Natural killer cell (primary cell): ENCODE results near the gene TBRG1. TPM values are rescaled to one million over a fixed set of nuclear protein-coding genes. Genes with fewer than 3 reads are reported as not detected.

Experiments
- ATAC-seq, 3 donors: fragments of 150-1000 bp in 2 of 3; fragments of 200-7000 bp in 1 of 3; cut with Tn5 transposase; 1 replicate in 1 of 3; 2 replicates in 2 of 3; pipeline ENCODE4 v1.10.0; 2021; ENCODE audit warnings: mild to moderate bottlenecking in 2 of 3, moderate library complexity in 2 of 3
- DNase-seq, 2 donors: peaks; one replicate each; pipeline versions ENCODE4 v3.0.0 to v3.0.0-alpha.2; 2013 to 2021; ENCODE audit warnings: mixed read lengths in 1 of 2
- H3K27ac ChIP-seq: one replicate; pipeline ENCODE4 v1.5.1; 2013; ENCODE audit warnings: mild to moderate bottlenecking, low read length
- H3K27me3 ChIP-seq: one replicate; pipeline ENCODE4 v1.6.1; 2013; ENCODE audit warnings: low read length; ENCODE audit not compliant: control insufficient read depth, insufficient read depth
- H3K36me3 ChIP-seq: one replicate; pipeline ENCODE4 v1.6.1; 2013; ENCODE audit warnings: low read length; ENCODE audit not compliant: control insufficient read depth, insufficient read depth
- H3K4me1 ChIP-seq: one replicate; pipeline ENCODE4 v1.6.1; 2013; ENCODE audit warnings: low read length; ENCODE audit not compliant: control insufficient read depth, insufficient read depth
- H3K4me3 ChIP-seq: one replicate; pipeline ENCODE4 v1.5.1; 2013; ENCODE audit warnings: low read length
- H3K9me3 ChIP-seq: one replicate; pipeline ENCODE4 v1.6.1; 2013; ENCODE audit warnings: low read length; ENCODE audit not compliant: control insufficient read depth, insufficient read depth
- H3K27ac Mint-ChIP-seq, 2 donors: one replicate each; pipeline ENCODE4 v1.8.0; 2022; ENCODE audit warnings: mild to moderate bottlenecking in 2 of 2, mixed read lengths in 2 of 2, moderate library complexity in 1 of 2
- H3K27me3 Mint-ChIP-seq, 2 donors: one replicate each; pipeline ENCODE4 v1.8.0; 2022; ENCODE audit warnings: low read depth in 2 of 2, mixed read lengths in 2 of 2
- H3K36me3 Mint-ChIP-seq: one replicate; pipeline ENCODE4 v1.8.0; 2022; ENCODE audit warnings: mixed read lengths
- H3K4me1 Mint-ChIP-seq, 2 donors: one replicate each; pipeline ENCODE4 v1.8.0; 2022; ENCODE audit warnings: mixed read lengths in 2 of 2
- H3K4me3 Mint-ChIP-seq: one replicate; pipeline ENCODE4 v1.8.0; 2022; ENCODE audit warnings: mild to moderate bottlenecking, moderate library complexity, mixed read lengths
- H3K9me3 Mint-ChIP-seq, 2 donors: one replicate each; pipeline ENCODE4 v1.8.0; 2022; ENCODE audit warnings: mixed read lengths in 2 of 2
- WGBS: methylation state at CpG from one replicate; pipeline ENCODE4 v1.1.7; 2013; ENCODE audit warnings: missing lambda C conversion rate; ENCODE audit not compliant: insufficient coverage; 5-methylcytosine and 5-hydroxymethylcytosine counted together
- intact Hi-C: fragments of 100-400 bp; cut with micrococcal nuclease; formaldehyde crosslinking; loops from one replicate; pipeline ENCODE4 v1.14.2; 2022
- total RNA-seq, 4 donors: library from RNA; stranded (reverse); fragments of 120-200 nt in 1 of 4; gene quantifications; one replicate each; pipeline versions ENCODE4 v1.2.3 to v1.2.4, GENCODE V29; 2013 to 2022
- TF ChIP-seq, protein P1 (sequence below): fragments of 200-600 bp; IDR thresholded peaks from one replicate; pipeline ENCODE4 v1.8.0; 2022; ENCODE audit warnings: antibody characterized with exemption

TBRG1 gene
- total RNA-seq, 3 donors from 2014 or later (not counting 1 experiment from before 2014, with no cell fraction given) = 62.9 to 68.6 (median 68.3) TPM

DNA sequence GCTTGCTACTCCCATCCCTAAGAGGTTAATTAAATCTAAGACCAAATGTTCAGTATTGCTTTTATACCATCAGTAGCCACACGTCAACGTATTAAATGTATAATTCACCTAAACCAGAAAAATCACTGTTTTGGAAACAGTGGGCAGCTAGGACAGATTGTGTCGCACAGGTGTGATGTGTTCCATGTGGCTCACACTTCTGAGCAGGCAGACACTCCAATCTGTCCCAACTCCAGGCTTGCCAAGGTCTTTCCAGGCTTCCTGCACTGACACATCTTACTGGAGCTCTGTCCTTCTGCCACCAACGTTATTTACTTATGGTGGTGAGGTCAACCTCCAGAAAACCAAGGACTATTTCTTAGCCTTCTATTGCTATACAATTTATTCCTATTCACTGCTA is 39.4 kb downstream of the TBRG1 start:
- no peak overlapping the region for H3K4me3 ChIP-seq
- DNase-seq (no peak), ATAC-seq (no peak)
- H3K27ac ChIP-seq = no peak overlapping the region
- H3K27me3 ChIP-seq = no peaks in the 10 kb centered on the region
- intact Hi-C loops = no loop called here
- no peak overlapping the region for H3K4me3 Mint-ChIP-seq
- WGBS = 92% methylated on average over 4 of the region's 4 CpGs
- no peaks in the 10 kb centered on the region for H3K36me3 Mint-ChIP-seq
- no peaks in the 10 kb centered on the region for H3K36me3 ChIP-seq
- TF ChIP-seq, protein P1, sequence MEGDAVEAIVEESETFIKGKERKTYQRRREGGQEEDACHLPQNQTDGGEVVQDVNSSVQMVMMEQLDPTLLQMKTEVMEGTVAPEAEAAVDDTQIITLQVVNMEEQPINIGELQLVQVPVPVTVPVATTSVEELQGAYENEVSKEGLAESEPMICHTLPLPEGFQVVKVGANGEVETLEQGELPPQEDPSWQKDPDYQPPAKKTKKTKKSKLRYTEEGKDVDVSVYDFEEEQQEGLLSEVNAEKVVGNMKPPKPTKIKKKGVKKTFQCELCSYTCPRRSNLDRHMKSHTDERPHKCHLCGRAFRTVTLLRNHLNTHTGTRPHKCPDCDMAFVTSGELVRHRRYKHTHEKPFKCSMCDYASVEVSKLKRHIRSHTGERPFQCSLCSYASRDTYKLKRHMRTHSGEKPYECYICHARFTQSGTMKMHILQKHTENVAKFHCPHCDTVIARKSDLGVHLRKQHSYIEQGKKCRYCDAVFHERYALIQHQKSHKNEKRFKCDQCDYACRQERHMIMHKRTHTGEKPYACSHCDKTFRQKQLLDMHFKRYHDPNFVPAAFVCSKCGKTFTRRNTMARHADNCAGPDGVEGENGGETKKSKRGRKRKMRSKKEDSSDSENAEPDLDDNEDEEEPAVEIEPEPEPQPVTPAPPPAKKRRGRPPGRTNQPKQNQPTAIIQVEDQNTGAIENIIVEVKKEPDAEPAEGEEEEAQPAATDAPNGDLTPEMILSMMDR = no peak
- H3K9me3 ChIP-seq = no peaks in the 10 kb centered on the region
- H3K27ac Mint-ChIP-seq = no peak overlapping the region
- H3K27me3 Mint-ChIP-seq = peaks cover 0 to 7% of the 10 kb centered on the region in 2 donors
- no peaks in the 10 kb centered on the region for H3K4me1 Mint-ChIP-seq
- no peaks in the 10 kb centered on the region for H3K4me1 ChIP-seq
- no peaks in the 10 kb centered on the region for H3K9me3 Mint-ChIP-seq

- Histone ChIP-seq H3K36me3 (no peaks in the 10 kb centered on the region), H3K9me3 (no peaks in the 10 kb centered on the region), H3K27me3 (no peaks in the 10 kb centered on the region), H3K4me1 (no peaks in the 10 kb centered on the region), H3K27ac (no peak overlapping the region), H3K4me3 (no peak overlapping the region)
- no peaks in the 10 kb centered on the region for H3K9me3 Mint-ChIP-seq
- TF ChIP-seq, protein P1 = no peak
- H3K27ac Mint-ChIP-seq = no peak overlapping the region
- intact Hi-C loops = no loop called here
- DNase-seq (no peak), ATAC-seq (no peak)
- WGBS = 93% methylated on average over 2 of the region's 2 CpGs
- H3K36me3 Mint-ChIP-seq = no peaks in the 10 kb centered on the region
- H3K27me3 Mint-ChIP-seq = peaks cover 0 to 7% of the 10 kb centered on the region in 2 donors
- H3K4me1 Mint-ChIP-seq = no peaks in the 10 kb centered on the region
- no peak overlapping the region for H3K4me3 Mint-ChIP-seq
Observed at GRCh38 chr11:124663861-124664260, 41.2 kb downstream of the TBRG1 start.

GRCh38 chr11:124667601-124668000 is 44.9 kb downstream of the TBRG1 start:
- intact Hi-C loops = no loop called here
- DNase-seq = no peak
- no peaks in the 10 kb centered on the region for H3K27me3 Mint-ChIP-seq
- peaks cover 7% of the 10 kb centered on the region for H3K4me1 ChIP-seq
- H3K4me3 Mint-ChIP-seq = no peak overlapping the region
- H3K4me1 Mint-ChIP-seq = peaks cover 1 to 2% of the 10 kb centered on the region in 2 donors
- H3K27ac Mint-ChIP-seq = no peak overlapping the region
- H3K9me3 Mint-ChIP-seq = no peaks in the 10 kb centered on the region
- no peaks in the 10 kb centered on the region for H3K27me3 ChIP-seq
- TF ChIP-seq, protein P1 = no peak
- H3K9me3 ChIP-seq = no peaks in the 10 kb centered on the region
- no peaks in the 10 kb centered on the region for H3K36me3 ChIP-seq
- WGBS = 94% methylated on average over 3 of the region's 3 CpGs
- no peak for ATAC-seq
- H3K27ac ChIP-seq = no peak overlapping the region
- no peaks in the 10 kb centered on the region for H3K36me3 Mint-ChIP-seq
- no peak overlapping the region for H3K4me3 ChIP-seq

DNA sequence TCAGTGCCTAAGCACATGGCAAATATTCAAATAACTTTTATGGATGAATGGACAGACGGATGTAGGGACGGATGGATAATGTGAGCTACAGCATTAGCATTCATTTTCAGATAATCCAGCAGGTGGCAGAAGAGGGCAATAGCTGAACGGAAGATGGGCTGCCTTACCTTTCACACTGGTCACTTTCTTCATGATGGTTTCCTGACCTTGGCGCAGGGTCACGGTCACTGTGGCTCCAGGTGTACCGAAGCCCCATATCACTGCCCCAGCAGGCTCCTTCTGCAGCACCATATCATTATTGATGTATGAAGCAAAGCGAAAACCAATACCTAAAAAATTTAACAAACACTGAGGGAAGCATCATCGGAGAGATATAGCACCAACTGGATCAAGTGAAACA is 46.5 kb downstream of the TBRG1 start:
- Mint-ChIP-seq H3K4me3 (no peak overlapping the region), H3K9me3 (no peaks in the 10 kb centered on the region), H3K27me3 (no peaks in the 10 kb centered on the region), H3K36me3 (no peaks in the 10 kb centered on the region), H3K4me1 (peaks cover 12 to 15% of the 10 kb centered on the region in 2 donors), H3K27ac (no peak overlapping the region)
- Histone ChIP-seq H3K27me3 (no peaks in the 10 kb centered on the region), H3K4me3 (no peak overlapping the region), H3K36me3 (no peaks in the 10 kb centered on the region), H3K27ac (no peak overlapping the region), H3K9me3 (no peaks in the 10 kb centered on the region), H3K4me1 (peaks cover 18% of the 10 kb centered on the region)
- peak in 1 of 2 donors; percentile 81 for DNase-seq
- 35% methylated on average over 8 of the region's 8 CpGs for WGBS
- TF ChIP-seq, protein P1 = peak; percentile 93
- peak in 2 of 3 donors; percentile 29 to 33 for ATAC-seq
- intact Hi-C loops = loop anchor here (1.0 kb wide), 3 partner anchors 94 to 168 kb away; no protein-coding TSS in a partner anchor
